Prostate gland (tissue), 2 donors: ENCODE measurements around the gene ANKRD34B. TPM values are rescaled to one million over a fixed set of nuclear protein-coding genes. Genes with fewer than 3 reads are reported as not detected.

Source experiments
- DNase-seq: peaks from one replicate; pipeline ENCODE4 v3.0.0-alpha.2; 2019; ENCODE audit warnings: low spot score
- H3K27ac ChIP-seq, 2 donors: fragments of 200-600 bp; sonication (generic); 2 replicates each; pipeline ENCODE4 v1.5.1; 2017 to 2019
- H3K27me3 ChIP-seq: fragments of 200-600 bp; sonication (generic); replicated peaks from 2 replicates; pipeline ENCODE4 v1.5.1; 2019; ENCODE audit not compliant: insufficient read depth
- H3K36me3 ChIP-seq, 2 donors: fragments of 200-600 bp; sonication (generic); 1 replicate in 1 of 2; 2 replicates in 1 of 2; pipeline versions ENCODE4 v1.5.1 to v1.8.1; 2017 to 2019
- H3K4me1 ChIP-seq: fragments of 200-600 bp; sonication (generic); replicated peaks from 2 replicates; pipeline ENCODE4 v1.5.1; 2019
- H3K4me3 ChIP-seq, 2 donors: fragments of 200-600 bp; sonication (generic); 2 replicates each; pipeline ENCODE4 v1.5.1; 2017 to 2019
- H3K9me3 ChIP-seq: fragments of 200-600 bp; sonication (generic); 2 replicates; pipeline ENCODE4 v1.5.1; 2017
- CTCF ChIP-seq, 4 experiments: fragments of 200-600 bp in 2 of 4; fragments of 450-650 bp in 2 of 4; sonication (generic) in 2 of 4; IDR thresholded peaks; 1 replicate in 3 of 4; 2 replicates in 1 of 4; pipeline ENCODE4 v1.5.1; 2016 to 2019; ENCODE audit warnings: antibody characterized with exemption in 4 of 4, mild to moderate bottlenecking in 2 of 4, moderate library complexity in 2 of 4
- POLR2A ChIP-seq: fragments of 450-650 bp; IDR thresholded peaks from one replicate; pipeline ENCODE4 v1.6.1; 2016; ENCODE audit warnings: antibody characterized with exemption, mild to moderate bottlenecking
- POLR2AphosphoS5 ChIP-seq: sonication (generic); formaldehyde crosslinking; IDR thresholded peaks from one replicate; pipeline ENCODE4 v1.6.1; 2017; ENCODE audit warnings: antibody characterized with exemption
- WGBS: methylation state at CpG from one replicate; pipeline ENCODE4 v1.1.5; 2018; 5-methylcytosine and 5-hydroxymethylcytosine counted together
- intact Hi-C: fragments of 100-400 bp; cut with DNase I; formaldehyde crosslinking; loops from one replicate; pipeline ENCODE4 v1.14.2; 2022
- total RNA-seq, 2 donors: library from RNA; depleted of rRNA; stranded (reverse); fragments of >200 nt; gene quantifications; one replicate each; pipeline ENCODE4 v1.1.0, GENCODE V29; 2016

ANKRD34B gene
- total RNA-seq, 2 donors from 2014 or later = 0.18 TPM; not detected in 1

DNA sequence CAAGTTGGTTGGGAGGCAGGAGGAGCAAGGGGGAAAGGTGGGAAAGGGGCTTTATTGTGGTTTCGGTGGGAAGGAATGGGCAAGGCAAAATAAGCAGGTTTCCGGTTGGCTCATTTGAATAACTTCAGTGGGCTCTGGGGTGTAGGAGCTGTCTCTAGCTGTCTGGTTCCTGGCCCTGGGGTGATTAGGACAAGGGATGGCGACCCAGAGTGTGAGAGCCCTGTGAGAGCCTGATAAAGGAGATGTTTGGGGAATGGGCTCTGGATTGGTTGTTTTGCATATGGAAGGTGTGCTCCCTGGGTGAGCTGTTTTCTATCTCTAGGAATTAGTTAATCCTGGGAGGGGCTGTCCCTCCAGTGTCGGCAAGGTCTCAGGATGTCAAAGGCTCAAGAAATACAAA lies 15.4 kb downstream of the ANKRD34B start:
- DNase-seq = no peak
- Histone ChIP-seq H3K4me1 (no peaks in the 10 kb centered on the region), H3K4me3 (no peak overlapping the region), H3K27me3 (no peaks in the 10 kb centered on the region), H3K9me3 (no peaks in the 10 kb centered on the region), H3K36me3 (no peaks in the 10 kb centered on the region), H3K27ac (no peak overlapping the region)
- TF ChIP-seq POLR2A (no peak), POLR2AphosphoS5 (no peak), CTCF (IDR thresholded peaks at IDR 0.05) (no peak)
- intact Hi-C loops = no loop called here
- 64% methylated on average over 4 of the region's 4 CpGs for WGBS

- 70% methylated on average over 3 of the region's 3 CpGs for WGBS
- Histone ChIP-seq H3K9me3 (no peaks in the 10 kb centered on the region), H3K4me3 (no peak overlapping the region), H3K4me1 (no peaks in the 10 kb centered on the region), H3K27me3 (no peaks in the 10 kb centered on the region), H3K27ac (no peak overlapping the region), H3K36me3 (no peaks in the 10 kb centered on the region)
- intact Hi-C loops = no loop called here
- DNase-seq = no peak
- TF ChIP-seq POLR2AphosphoS5 = no peak
- no peak for TF ChIP-seq POLR2A
- TF ChIP-seq CTCF (IDR thresholded peaks at IDR 0.05) = no peak
Observed at GRCh38 chr5:80541392-80541791, 28.7 kb downstream of the ANKRD34B start.

DNA sequence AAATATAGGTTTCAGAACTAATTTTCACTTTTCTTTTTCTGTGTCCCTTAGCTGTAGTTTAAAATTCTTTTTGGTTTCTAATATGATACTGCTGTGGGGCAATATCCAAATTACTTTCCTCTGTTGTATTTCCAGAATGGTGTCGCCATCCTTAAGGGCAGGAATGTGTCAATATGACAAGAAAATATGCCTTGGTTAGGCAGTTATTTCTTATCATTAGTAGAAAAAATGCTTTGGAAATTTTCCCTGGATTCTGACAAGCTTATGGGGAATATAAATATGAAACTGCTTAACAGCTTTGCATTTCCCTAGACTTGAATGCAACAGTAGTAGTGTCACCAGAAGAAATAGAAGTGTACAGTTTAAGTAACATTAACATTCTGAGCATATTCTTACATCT lies 29.4 kb downstream of the ANKRD34B start:
- H3K9me3 ChIP-seq = no peaks in the 10 kb centered on the region
- H3K4me1 ChIP-seq = no peaks in the 10 kb centered on the region
- H3K27me3 ChIP-seq = no peaks in the 10 kb centered on the region
- intact Hi-C loops = no loop called here
- TF ChIP-seq POLR2A = no peak
- no peak for TF ChIP-seq POLR2AphosphoS5
- no peak for TF ChIP-seq CTCF (IDR thresholded peaks at IDR 0.05)
- WGBS = 85% methylated on average over 1 of the region's 1 CpG
- no peaks in the 10 kb centered on the region for H3K36me3 ChIP-seq
- H3K4me3 ChIP-seq = no peak overlapping the region
- DNase-seq = no peak
- no peak overlapping the region for H3K27ac ChIP-seq

GRCh38 chr5:80516826-80517225 lies 53.3 kb downstream of the ANKRD34B start:
- 67% methylated on average over 4 of the region's 4 CpGs for WGBS
- no peak for DNase-seq
- no peaks in the 10 kb centered on the region for H3K27me3 ChIP-seq
- intact Hi-C loops = no loop called here
- no peak for TF ChIP-seq CTCF (IDR thresholded peaks at IDR 0.05)
- TF ChIP-seq POLR2AphosphoS5 = no peak
- no peak for TF ChIP-seq POLR2A
- no peak overlapping the region for H3K27ac ChIP-seq
- H3K9me3 ChIP-seq = no peaks in the 10 kb centered on the region
- H3K4me1 ChIP-seq = no peaks in the 10 kb centered on the region
- no peak overlapping the region for H3K4me3 ChIP-seq
- H3K36me3 ChIP-seq = no peaks in the 10 kb centered on the region

DNA sequence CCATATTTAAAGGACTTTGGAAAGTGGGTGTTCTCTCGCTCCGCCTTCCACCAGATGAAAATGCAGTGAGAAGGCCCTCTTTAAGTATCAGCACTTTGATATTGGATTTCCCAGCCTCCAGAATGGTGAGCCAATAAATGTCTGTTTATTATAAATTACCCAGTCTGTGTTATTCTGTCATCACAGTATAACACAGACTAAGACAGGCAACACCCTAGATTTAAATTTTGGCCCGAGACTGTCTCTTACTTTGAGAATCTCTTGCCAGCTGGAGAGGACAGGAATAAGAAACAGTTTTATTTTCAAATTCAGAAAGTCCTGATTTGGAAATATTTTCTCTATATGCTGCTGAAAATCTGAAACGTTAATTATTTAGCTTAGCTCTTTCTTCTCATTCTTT lies 60.7 kb downstream of the ANKRD34B start:
- Histone ChIP-seq H3K9me3 (no peaks in the 10 kb centered on the region), H3K27me3 (no peaks in the 10 kb centered on the region), H3K36me3 (no peaks in the 10 kb centered on the region), H3K27ac (no peak overlapping the region), H3K4me1 (no peaks in the 10 kb centered on the region), H3K4me3 (no peak overlapping the region)
- TF ChIP-seq POLR2AphosphoS5 (no peak), POLR2A (no peak), CTCF (IDR thresholded peaks at IDR 0.05) (no peak)
- intact Hi-C loops = no loop called here
- no peak for DNase-seq
- 80% methylated on average over 4 of the region's 4 CpGs for WGBS
